Cardiac muscle cell (in vitro differentiated cells and primary cell): ENCODE data around the gene CHRNA7. TPM values are rescaled to one million over a fixed set of nuclear protein-coding genes. Genes with fewer than 3 reads are reported as not detected.

Experiments
- DNase-seq, 2 donors: peaks; one replicate each; pipeline versions ENCODE4 v3.0.0 to v3.0.0-alpha.2; 2010 to 2017; ENCODE audit warnings: low read depth in 1 of 2, low spot score in 1 of 2
- H3K27ac ChIP-seq: fragments of 200-600 bp; sonication (generic); 2 replicates; pipeline ENCODE4 v1.5.1; 2016
- H3K27me3 ChIP-seq: fragments of 200-600 bp; sonication (generic); 2 replicates; pipeline ENCODE4 v1.6.0; 2016; ENCODE audit warnings: control low read depth
- H3K36me3 ChIP-seq: fragments of 200-600 bp; sonication (generic); 2 replicates; pipeline ENCODE4 v1.5.1; 2016; ENCODE audit warnings: control low read depth
- H3K4me1 ChIP-seq: fragments of 200-600 bp; sonication (generic); 2 replicates; pipeline ENCODE4 v1.8.1; 2017; ENCODE audit warnings: low read depth, mild to moderate bottlenecking, mixed run types
- H3K4me3 ChIP-seq: fragments of 200-600 bp; sonication (generic); 2 replicates; pipeline ENCODE4 v1.5.1; 2016; ENCODE audit warnings: mild to moderate bottlenecking
- H3K9me3 ChIP-seq: fragments of 200-600 bp; sonication (generic); 2 replicates; pipeline ENCODE4 v1.5.1; 2017; ENCODE audit warnings: low read depth, mild to moderate bottlenecking, control low read depth
- polyA plus RNA-seq: library from polyadenylated mRNA; unstranded; fragments of >200 nt; fragmentation: Nextera tagmentation; extraction: Ambion mirVana; gene quantifications from 2 replicates; pipeline ENCODE4 v1.2.1, GENCODE V29; 2016
- total RNA-seq: library from RNA; depleted of rRNA; stranded (reverse); fragments of >200 nt; gene quantifications from 2 replicates; pipeline ENCODE4 v1.2.3, GENCODE V29; 2016
- TF ChIP-seq, protein P1 (sequence below): IDR thresholded peaks from 2 replicates; pipeline ENCODE4 v1.5.1; 2012; ENCODE audit warnings: low read depth, mild to moderate bottlenecking, low read length

CHRNA7 gene
- total and polyA plus RNA-seq, 2 experiments from 2014 or later = 4.1 to 7.7 TPM

DNA sequence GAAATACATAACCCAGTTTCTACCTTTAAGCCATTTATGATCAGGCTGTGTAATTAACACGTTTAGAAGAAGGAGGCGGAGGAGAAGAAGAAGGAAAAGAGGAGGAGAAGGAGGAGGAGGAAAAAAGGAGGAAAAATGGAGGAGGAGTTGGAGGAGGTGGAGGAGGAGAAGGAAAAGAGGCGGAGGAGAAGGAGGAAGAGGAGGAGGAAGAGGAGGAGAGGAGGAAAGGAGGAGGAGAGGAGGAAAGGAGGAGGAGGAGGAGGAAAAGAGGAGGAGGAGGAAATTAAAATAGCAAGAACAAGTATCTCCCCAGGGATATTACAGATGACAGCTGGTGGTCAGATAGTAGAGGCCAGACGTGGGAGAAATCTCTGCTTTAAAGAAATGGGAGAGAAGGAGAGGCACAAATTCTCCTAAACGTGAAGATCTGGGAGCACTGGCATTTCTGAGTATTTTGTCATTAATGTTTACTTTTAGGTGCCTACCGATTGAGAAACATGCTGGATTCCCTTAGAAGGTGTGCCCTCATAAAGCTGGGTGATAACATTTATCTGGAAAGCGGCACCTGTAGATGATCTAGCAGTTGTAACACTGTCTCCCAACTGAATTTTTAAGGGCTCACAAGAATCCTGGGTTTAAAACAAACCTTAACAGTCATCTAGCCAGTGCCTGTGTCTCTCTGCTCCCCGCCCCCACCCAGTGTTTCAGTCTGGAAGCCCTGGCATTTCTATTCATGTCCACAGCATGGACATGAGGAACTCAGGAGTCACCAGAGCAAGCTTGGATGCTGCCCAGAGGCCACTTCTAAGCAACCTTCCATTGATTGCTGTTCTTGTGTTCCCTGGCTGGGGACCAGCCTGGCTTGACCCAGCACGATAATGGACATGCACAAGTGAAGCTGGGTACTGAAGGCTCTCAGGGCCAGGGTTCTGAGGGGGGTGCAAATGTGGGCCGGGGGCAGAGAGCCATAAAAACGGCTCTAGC lies 75.2 kb downstream of the CHRNA7 start:
- Histone ChIP-seq H3K4me1 (peaks cover 4% of the 10 kb centered on the region), H3K4me3 (no peak overlapping the region), H3K36me3 (no peaks in the 10 kb centered on the region), H3K27me3 (no peaks in the 10 kb centered on the region), H3K9me3 (no peaks in the 10 kb centered on the region), H3K27ac (no peak overlapping the region)
- no peak for DNase-seq
- TF ChIP-seq, protein P1, sequence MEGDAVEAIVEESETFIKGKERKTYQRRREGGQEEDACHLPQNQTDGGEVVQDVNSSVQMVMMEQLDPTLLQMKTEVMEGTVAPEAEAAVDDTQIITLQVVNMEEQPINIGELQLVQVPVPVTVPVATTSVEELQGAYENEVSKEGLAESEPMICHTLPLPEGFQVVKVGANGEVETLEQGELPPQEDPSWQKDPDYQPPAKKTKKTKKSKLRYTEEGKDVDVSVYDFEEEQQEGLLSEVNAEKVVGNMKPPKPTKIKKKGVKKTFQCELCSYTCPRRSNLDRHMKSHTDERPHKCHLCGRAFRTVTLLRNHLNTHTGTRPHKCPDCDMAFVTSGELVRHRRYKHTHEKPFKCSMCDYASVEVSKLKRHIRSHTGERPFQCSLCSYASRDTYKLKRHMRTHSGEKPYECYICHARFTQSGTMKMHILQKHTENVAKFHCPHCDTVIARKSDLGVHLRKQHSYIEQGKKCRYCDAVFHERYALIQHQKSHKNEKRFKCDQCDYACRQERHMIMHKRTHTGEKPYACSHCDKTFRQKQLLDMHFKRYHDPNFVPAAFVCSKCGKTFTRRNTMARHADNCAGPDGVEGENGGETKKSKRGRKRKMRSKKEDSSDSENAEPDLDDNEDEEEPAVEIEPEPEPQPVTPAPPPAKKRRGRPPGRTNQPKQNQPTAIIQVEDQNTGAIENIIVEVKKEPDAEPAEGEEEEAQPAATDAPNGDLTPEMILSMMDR = no peak

DNA sequence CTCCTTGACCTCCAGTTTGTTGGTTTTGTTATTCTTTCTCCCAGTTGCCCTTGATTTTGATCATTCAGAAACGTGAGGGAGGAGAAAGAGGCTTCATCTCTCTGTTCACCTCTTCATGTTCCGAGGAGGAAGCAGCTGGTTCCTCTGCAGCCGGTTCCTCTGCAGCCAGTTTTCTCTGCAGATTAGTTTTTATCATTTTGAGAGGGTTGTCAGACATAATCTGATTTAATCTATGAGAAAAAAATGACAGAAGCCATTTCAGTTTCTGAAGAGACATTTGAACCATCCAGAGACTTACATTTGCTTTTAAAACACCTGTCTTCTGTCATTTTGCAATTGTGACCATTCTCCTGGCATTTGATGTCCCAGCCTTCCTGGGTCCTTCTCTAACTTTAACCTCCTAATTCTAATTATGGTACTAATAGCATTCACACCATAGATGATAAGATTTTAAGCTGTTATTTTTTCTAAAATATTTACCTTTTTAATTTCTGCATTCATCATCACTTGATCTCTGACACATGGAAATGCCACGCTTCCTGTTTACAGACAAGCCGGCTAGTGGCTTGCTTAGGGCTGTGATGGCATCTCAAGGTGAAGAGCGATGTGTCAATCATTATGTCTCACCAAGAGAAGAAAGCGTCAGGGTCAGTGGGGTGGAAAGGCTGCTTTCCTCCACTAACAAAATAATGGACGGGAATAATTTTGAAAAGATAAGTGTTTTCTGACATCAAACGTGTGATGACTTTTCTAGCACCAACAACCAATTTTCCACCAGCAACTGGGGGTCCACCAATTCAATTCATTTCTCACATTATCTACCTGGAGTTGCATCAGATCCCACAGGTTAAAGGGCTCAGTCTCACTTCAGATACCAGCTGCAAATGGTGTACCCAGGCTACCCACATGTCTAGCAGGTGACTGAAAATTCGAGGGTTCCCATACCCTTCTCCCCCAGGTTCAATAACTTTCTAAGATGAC lies 76.4 kb downstream of the CHRNA7 start:
- DNase-seq = no peak

DNA sequence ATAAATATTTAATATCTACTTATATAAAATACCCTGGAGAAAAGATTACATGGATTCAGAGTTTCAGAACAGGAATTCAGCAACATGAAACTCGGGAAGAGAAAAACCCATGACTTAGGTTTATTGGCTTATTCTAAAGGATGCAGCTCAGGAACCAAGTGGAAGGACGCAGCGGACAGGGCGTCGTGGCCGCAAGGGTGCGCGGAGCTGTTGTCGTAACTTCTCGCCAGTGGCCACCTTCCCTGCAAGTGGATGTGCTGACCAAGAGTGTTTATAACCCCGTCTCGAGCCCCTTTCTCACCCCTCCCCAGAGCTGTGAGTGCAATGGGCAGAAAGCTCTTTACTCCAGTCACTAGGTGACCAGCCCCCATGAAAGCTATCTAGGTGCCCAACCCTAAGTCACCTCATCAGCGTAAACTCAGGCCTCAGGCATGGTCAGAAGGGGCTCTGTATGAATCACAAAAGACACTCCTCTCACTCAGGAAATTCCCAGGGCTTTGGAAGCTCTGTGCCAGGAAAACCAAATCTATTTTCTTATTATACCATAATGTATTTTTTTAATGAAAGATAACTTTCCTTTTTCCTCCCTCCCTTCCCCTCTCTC lies 77.3 kb downstream of the CHRNA7 start:
- Histone ChIP-seq H3K9me3 (no peaks in the 10 kb centered on the region), H3K36me3 (no peaks in the 10 kb centered on the region), H3K4me1 (peaks cover 4% of the 10 kb centered on the region), H3K27ac (no peak overlapping the region), H3K27me3 (no peaks in the 10 kb centered on the region), H3K4me3 (no peak overlapping the region)
- TF ChIP-seq, protein P1 = no peak
- no peak for DNase-seq

More for the DNA sequence above, 76.4 kb downstream of the CHRNA7 start:
- Histone ChIP-seq H3K27ac (no peak overlapping the region), H3K27me3 (no peaks in the 10 kb centered on the region), H3K4me1 (peaks cover 4% of the 10 kb centered on the region), H3K4me3 (no peak overlapping the region), H3K9me3 (no peaks in the 10 kb centered on the region), H3K36me3 (no peaks in the 10 kb centered on the region)
- TF ChIP-seq, protein P1 = no peak

DNA sequence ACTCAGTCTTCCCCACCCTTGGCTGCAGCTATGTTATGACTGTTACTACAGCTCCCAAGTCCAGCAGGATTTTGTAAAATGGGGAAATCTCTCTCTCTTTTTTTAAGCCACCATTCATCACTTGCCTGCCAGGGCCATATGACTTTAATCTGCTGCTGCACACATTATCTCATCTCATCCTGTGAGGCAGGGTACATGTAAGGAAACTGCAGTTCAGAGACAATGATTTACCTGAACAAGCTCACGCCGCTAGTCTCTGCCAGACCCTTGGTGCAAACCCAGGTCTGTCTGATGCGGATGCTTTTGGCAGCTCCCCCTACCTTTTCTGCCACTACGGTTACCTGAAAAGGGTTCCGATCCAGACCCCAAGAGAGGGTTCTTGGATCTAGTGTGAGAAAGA lies 78.3 kb downstream of the CHRNA7 start:
- Histone ChIP-seq H3K36me3 (no peaks in the 10 kb centered on the region), H3K27ac (no peak overlapping the region), H3K4me1 (peaks cover 4% of the 10 kb centered on the region), H3K9me3 (no peaks in the 10 kb centered on the region), H3K4me3 (no peak overlapping the region), H3K27me3 (no peaks in the 10 kb centered on the region)
- TF ChIP-seq, protein P1 = no peak
- DNase-seq = no peak

DNA sequence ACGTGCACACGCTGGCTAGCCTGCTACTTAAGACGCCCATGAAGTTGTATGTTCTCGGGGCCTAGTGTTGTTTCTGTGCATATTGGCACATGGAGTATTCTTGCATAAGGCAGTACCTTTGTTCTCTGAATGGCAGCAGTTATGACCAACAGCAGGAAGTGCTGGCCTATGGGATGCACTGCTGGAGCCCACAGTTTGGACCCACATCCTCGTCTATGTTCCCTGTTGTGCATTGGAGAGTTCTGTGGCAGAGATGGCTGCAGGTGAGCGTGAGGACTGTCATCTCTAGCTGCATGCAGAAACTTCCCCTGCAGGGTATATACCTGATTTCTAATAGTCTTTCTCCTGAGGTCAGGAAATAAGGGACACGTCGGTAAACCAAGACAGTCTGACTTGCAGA lies 81.8 kb downstream of the CHRNA7 start:
- Histone ChIP-seq H3K4me1 (no peaks in the 10 kb centered on the region), H3K27me3 (no peaks in the 10 kb centered on the region), H3K4me3 (no peak overlapping the region), H3K9me3 (no peaks in the 10 kb centered on the region), H3K27ac (no peak overlapping the region), H3K36me3 (no peaks in the 10 kb centered on the region)
- no peak for DNase-seq
- TF ChIP-seq, protein P1 = no peak
